Activated T-cell treated with anti-CD3 and anti-CD28 coated beads, Interleukin-2, amount 50 U/mL, for 72 hours (primary cell): ENCODE results near the gene LIN7A. TPM values are rescaled to one million over a fixed set of nuclear protein-coding genes. Genes with fewer than 3 reads are reported as not detected.

Source experiments
- ATAC-seq, 2 donors: fragments of 150-1000 bp; cut with Tn5 transposase; replicated peaks in 1 of 2; 2 replicates each; pipeline ENCODE4 v1.10.0; 2021; ENCODE audit warnings: moderate library complexity in 2 of 2, mild to moderate bottlenecking in 1 of 2
- DNase-seq, 2 donors: peaks; one replicate each; pipeline ENCODE4 v3.0.0; 2021 to 2022; ENCODE audit warnings: mixed read lengths in 1 of 2
- H3K27ac Mint-ChIP-seq: one replicate; pipeline ENCODE4 v1.8.0; 2022; ENCODE audit warnings: mild to moderate bottlenecking, moderate library complexity, mixed read lengths
- H3K27me3 Mint-ChIP-seq: one replicate; pipeline ENCODE4 v1.8.0; 2022; ENCODE audit warnings: low read depth, mixed read lengths
- H3K36me3 Mint-ChIP-seq, 2 donors: one replicate each; pipeline ENCODE4 v1.8.0; 2022; ENCODE audit warnings: mixed read lengths in 2 of 2, mild to moderate bottlenecking in 1 of 2; ENCODE audit not compliant: insufficient read depth in 2 of 2
- H3K4me1 Mint-ChIP-seq: one replicate; pipeline ENCODE4 v1.8.0; 2022; ENCODE audit warnings: low read depth, mixed read lengths
- H3K4me3 Mint-ChIP-seq, 2 donors: one replicate each; pipeline ENCODE4 v1.8.0; 2022; ENCODE audit warnings: mild to moderate bottlenecking in 2 of 2, mixed read lengths in 2 of 2, moderate library complexity in 2 of 2
- H3K9me3 Mint-ChIP-seq, 2 donors: one replicate each; pipeline ENCODE4 v1.8.0; 2022; ENCODE audit warnings: mixed read lengths in 2 of 2
- total RNA-seq, 2 donors: library from RNA; stranded (reverse); gene quantifications; one replicate each; pipeline ENCODE4 v1.2.3, GENCODE V29; 2022

LIN7A gene
- total RNA-seq = not detected

- Mint-ChIP-seq H3K36me3 (peaks cover 2 to 5% of the 10 kb centered on the region in 2 donors), H3K9me3 (peaks cover 4 to 5% of the 10 kb centered on the region in 2 donors), H3K4me3 (peak within 1 kb of the TSS in 1 of 2 donors; percentile 54), H3K27me3 (peaks cover 30% of the 10 kb centered on the region), H3K4me1 (no peaks in the 10 kb centered on the region), H3K27ac (no peak within 1 kb of the TSS)
- DNase-seq (peak in 1 of 2 donors; percentile 1), ATAC-seq (peak in 1 of 2 donors; percentile 9)
These were observed at the start of gene LIN7A for GRCh38 chr12:80937391-80938238. LIN7A (minus strand) TSS chr12:80937934; CDS start chr12:80937722, 212 bp downstream.

GRCh38 chr12:80986224-80986623 lies 48.5 kb upstream of the LIN7A start:
- Mint-ChIP-seq H3K27ac (no peak overlapping the region), H3K27me3 (no peaks in the 10 kb centered on the region), H3K36me3 (no peaks in the 10 kb centered on the region), H3K9me3 (peaks cover 6 to 14% of the 10 kb centered on the region in 2 donors), H3K4me1 (no peaks in the 10 kb centered on the region), H3K4me3 (no peak overlapping the region)
- ATAC-seq (no peak), DNase-seq (no peak)

GRCh38 chr12:80979816-80980215 lies 42.1 kb upstream of the LIN7A start:
- Mint-ChIP-seq H3K36me3 (no peaks in the 10 kb centered on the region), H3K4me3 (no peak overlapping the region), H3K9me3 (peaks cover 3 to 16% of the 10 kb centered on the region in 2 donors), H3K27me3 (no peaks in the 10 kb centered on the region), H3K4me1 (no peaks in the 10 kb centered on the region), H3K27ac (no peak overlapping the region)
- ATAC-seq (no peak), DNase-seq (no peak)

GRCh38 chr12:80979251-80979650 lies 41.5 kb upstream of the LIN7A start:
- DNase-seq (no peak), ATAC-seq (no peak)
- Mint-ChIP-seq H3K4me3 (no peak overlapping the region), H3K27me3 (no peaks in the 10 kb centered on the region), H3K27ac (no peak overlapping the region), H3K9me3 (peaks cover 3 to 12% of the 10 kb centered on the region in 2 donors), H3K4me1 (no peaks in the 10 kb centered on the region), H3K36me3 (no peaks in the 10 kb centered on the region)

- Mint-ChIP-seq H3K9me3 (peaks cover 3 to 9% of the 10 kb centered on the region in 2 donors), H3K36me3 (no peaks in the 10 kb centered on the region), H3K4me1 (no peaks in the 10 kb centered on the region), H3K4me3 (no peak overlapping the region), H3K27ac (no peak overlapping the region), H3K27me3 (no peaks in the 10 kb centered on the region)
- no peak for DNase-seq
- no peak for ATAC-seq
These were observed 39.6 kb upstream of the LIN7A start for GRCh38 chr12:80977346-80977745.

GRCh38 chr12:80968326-80968725 lies 30.6 kb upstream of the LIN7A start:
- Mint-ChIP-seq H3K9me3 (no peaks in the 10 kb centered on the region), H3K36me3 (no peaks in the 10 kb centered on the region), H3K4me1 (no peaks in the 10 kb centered on the region), H3K27me3 (no peaks in the 10 kb centered on the region), H3K4me3 (no peak overlapping the region), H3K27ac (no peak overlapping the region)
- ATAC-seq (no peak), DNase-seq (no peak)

GRCh38 chr12:80967565-80967964 lies 29.8 kb upstream of the LIN7A start:
- Mint-ChIP-seq H3K36me3 (no peaks in the 10 kb centered on the region), H3K4me3 (no peak overlapping the region), H3K27me3 (no peaks in the 10 kb centered on the region), H3K9me3 (no peaks in the 10 kb centered on the region), H3K27ac (no peak overlapping the region), H3K4me1 (no peaks in the 10 kb centered on the region)
- no peak for DNase-seq
- ATAC-seq = no peak

GRCh38 chr12:80966001-80966400 lies 28.3 kb upstream of the LIN7A start:
- Mint-ChIP-seq H3K9me3 (no peaks in the 10 kb centered on the region), H3K4me3 (no peak overlapping the region), H3K4me1 (no peaks in the 10 kb centered on the region), H3K27me3 (no peaks in the 10 kb centered on the region), H3K36me3 (peaks cover 0 to 2% of the 10 kb centered on the region in 2 donors), H3K27ac (no peak overlapping the region)
- ATAC-seq = no peak
- no peak for DNase-seq

GRCh38 chr12:80958162-80958561 lies 20.4 kb upstream of the LIN7A start:
- Mint-ChIP-seq H3K4me1 (no peaks in the 10 kb centered on the region), H3K27ac (no peak overlapping the region), H3K27me3 (no peaks in the 10 kb centered on the region), H3K4me3 (no peak overlapping the region), H3K9me3 (no peaks in the 10 kb centered on the region), H3K36me3 (peaks cover 0 to 2% of the 10 kb centered on the region in 2 donors)
- DNase-seq = no peak
- ATAC-seq = no peak

GRCh38 chr12:80954857-80955520 lies 17.3 kb upstream of the LIN7A start:
- ATAC-seq (no peak), DNase-seq (no peak)

GRCh38 chr12:80952443-80952842 lies 14.7 kb upstream of the LIN7A start:
- Mint-ChIP-seq H3K36me3 (no peaks in the 10 kb centered on the region), H3K4me1 (no peaks in the 10 kb centered on the region), H3K9me3 (peaks cover 0 to 2% of the 10 kb centered on the region in 2 donors), H3K4me3 (no peak overlapping the region), H3K27me3 (no peaks in the 10 kb centered on the region), H3K27ac (no peak overlapping the region)
- ATAC-seq (no peak), DNase-seq (no peak)

More at GRCh38 chr12:80954857-80955520, 17.3 kb upstream of the LIN7A start:
- H3K27ac Mint-ChIP-seq = no peak overlapping the region
- no peaks in the 10 kb centered on the region for H3K4me1 Mint-ChIP-seq
- no peak overlapping the region for H3K4me3 Mint-ChIP-seq
- no peaks in the 10 kb centered on the region for H3K36me3 Mint-ChIP-seq
- no peaks in the 10 kb centered on the region for H3K27me3 Mint-ChIP-seq
- H3K9me3 Mint-ChIP-seq = no peaks in the 10 kb centered on the region

- H3K9me3 Mint-ChIP-seq = peaks cover 2 to 4% of the 10 kb centered on the region in 2 donors
- DNase-seq (no peak), ATAC-seq (no peak)
- no peaks in the 10 kb centered on the region for H3K4me1 Mint-ChIP-seq
- no peaks in the 10 kb centered on the region for H3K27me3 Mint-ChIP-seq
- no peak overlapping the region for H3K4me3 Mint-ChIP-seq
- no peak overlapping the region for H3K27ac Mint-ChIP-seq
- no peaks in the 10 kb centered on the region for H3K36me3 Mint-ChIP-seq
These were observed 8.9 kb upstream of the LIN7A start for GRCh38 chr12:80946591-80946990.

- Mint-ChIP-seq H3K27ac (no peak overlapping the region), H3K4me1 (no peaks in the 10 kb centered on the region), H3K4me3 (no peak overlapping the region), H3K36me3 (peaks cover 0 to 3% of the 10 kb centered on the region in 2 donors), H3K9me3 (peaks cover 2 to 4% of the 10 kb centered on the region in 2 donors), H3K27me3 (peaks cover 6% of the 10 kb centered on the region)
- DNase-seq = no peak
- no peak for ATAC-seq
These were observed 5.6 kb upstream of the LIN7A start for GRCh38 chr12:80943338-80943737.
